ENCODE results near the gene PTGER2. TPM values are rescaled to one million over a fixed set of nuclear protein-coding genes. Genes with fewer than 3 reads are reported as not detected.
A peak's percentile ranks its signal among the peaks of the same experiment; 100 is the strongest.

Gene PTGER2
- total and polyA plus RNA-seq, 4 donors: 2.0 to 20.6 (median 6.8) TPM

GRCh38 chr14:52354242-52354641 is 40.1 kb downstream of the PTGER2 start:
- no peak overlapping the region for H3K27ac ChIP-seq (ENCODE audit: low read depth in 1 of 2, low read length in 1 of 2)

DNA sequence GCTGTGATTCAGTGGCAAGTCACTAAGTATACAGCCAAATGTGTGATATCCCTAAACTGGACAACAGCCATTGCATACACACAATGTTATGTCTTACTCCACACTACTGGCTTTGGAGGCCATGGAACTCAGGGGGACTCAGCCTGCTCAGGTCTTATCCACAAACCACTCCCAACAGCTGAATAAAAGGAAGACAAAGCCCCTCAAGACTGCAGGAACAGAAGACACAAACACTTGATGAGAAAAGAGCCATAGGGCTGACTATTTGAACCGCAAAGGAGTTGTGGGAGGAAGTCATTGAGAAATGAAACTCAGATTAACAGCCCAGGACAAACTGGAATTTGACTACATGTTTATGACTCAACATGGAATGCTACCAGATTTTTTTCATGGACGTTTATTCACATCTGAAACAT is 40.9 kb downstream of the PTGER2 start:
- peaks cover 3 to 43% (median 6%) of the 10 kb centered on the region in 5 donors for H3K4me1 ChIP-seq (ENCODE audit: control insufficient read depth in 5 of 5, insufficient read depth in 5 of 5, low read length in 5 of 5)
- H3K36me3 ChIP-seq (ENCODE audit: control insufficient read depth in 4 of 4, insufficient read depth in 4 of 4, low read length in 4 of 4): no peaks in the 10 kb centered on the region
- 4 to 11% methylated on average over 2 of the region's 2 CpGs for WGBS, 2 donors
- DNase-seq (peak in 2 of 3 donors; percentile 66 to 77), ATAC-seq (ENCODE audit: insufficient read depth, low FRiP score) (peak; percentile 38)
- H3K4me3 ChIP-seq: no peak overlapping the region
- no peak overlapping the region for H3K9ac ChIP-seq (ENCODE audit: insufficient read depth in 1 of 2, low read length in 2 of 2)
- no peak for TF ChIP-seq CTCF (IDR thresholded peaks at IDR 0.05; ENCODE audit: control extremely low read depth, extremely low read depth)
- no peaks in the 10 kb centered on the region for H3K27me3 ChIP-seq (ENCODE audit: control insufficient read depth in 3 of 3, insufficient read depth in 3 of 3, low read length in 2 of 3)
- H3K9me3 ChIP-seq (ENCODE audit: control insufficient read depth in 4 of 4, insufficient read depth in 3 of 4, low read length in 3 of 4): no peaks in the 10 kb centered on the region
- H3K27ac ChIP-seq (ENCODE audit: low read depth in 1 of 2, low read length in 1 of 2): peak overlapping the region in 1 of 2 donors; percentile 34

More at GRCh38 chr14:52354242-52354641, 40.1 kb downstream of the PTGER2 start:
- H3K9me3 ChIP-seq (ENCODE audit: control insufficient read depth in 4 of 4, insufficient read depth in 3 of 4, low read length in 3 of 4): peaks cover 0 to 2% (median 0%) of the 10 kb centered on the region in 4 donors
- H3K4me1 ChIP-seq (ENCODE audit: control insufficient read depth in 5 of 5, insufficient read depth in 5 of 5, low read length in 5 of 5): peaks cover 3 to 49% (median 6%) of the 10 kb centered on the region in 5 donors
- TF ChIP-seq CTCF (IDR thresholded peaks at IDR 0.05; ENCODE audit: control extremely low read depth, extremely low read depth): no peak
- no peak overlapping the region for H3K9ac ChIP-seq (ENCODE audit: insufficient read depth in 1 of 2, low read length in 2 of 2)
- H3K36me3 ChIP-seq (ENCODE audit: control insufficient read depth in 4 of 4, insufficient read depth in 4 of 4, low read length in 4 of 4): no peaks in the 10 kb centered on the region
- no peak for ATAC-seq (ENCODE audit: insufficient read depth, low FRiP score)
- no peak for DNase-seq
- no peaks in the 10 kb centered on the region for H3K27me3 ChIP-seq (ENCODE audit: control insufficient read depth in 3 of 3, insufficient read depth in 3 of 3, low read length in 2 of 3)
- H3K4me3 ChIP-seq: no peak overlapping the region

DNA sequence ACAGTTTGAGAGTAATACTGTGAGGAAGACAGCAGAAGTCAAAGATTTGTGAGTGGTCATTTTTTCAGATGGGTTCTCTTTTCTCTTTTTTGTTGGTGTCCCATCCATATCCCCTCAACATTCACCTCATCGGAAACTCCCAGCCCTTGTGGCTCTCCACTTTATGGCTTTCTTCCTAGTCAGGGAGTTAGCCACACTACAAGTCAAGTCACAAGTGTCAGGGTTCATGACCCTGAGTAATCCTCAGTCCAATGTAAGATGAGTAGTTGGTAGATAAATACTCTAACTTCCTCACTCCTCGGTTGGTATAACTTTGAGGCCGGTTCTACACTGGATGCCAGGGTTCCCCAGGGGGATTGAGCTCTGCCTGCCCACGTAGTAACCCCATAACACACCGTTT is 41.4 kb downstream of the PTGER2 start:
- 47 to 79% methylated on average over 5 of the region's 5 CpGs for WGBS, 2 donors
- ATAC-seq (ENCODE audit: insufficient read depth, low FRiP score): no peak
- Histone ChIP-seq H3K9me3 (ENCODE audit: control insufficient read depth in 4 of 4, insufficient read depth in 3 of 4, low read length in 3 of 4) (no peaks in the 10 kb centered on the region), H3K4me3 (no peak overlapping the region), H3K27ac (ENCODE audit: low read depth in 1 of 2, low read length in 1 of 2) (no peak overlapping the region), H3K4me1 (ENCODE audit: control insufficient read depth in 5 of 5, insufficient read depth in 5 of 5, low read length in 5 of 5) (peaks cover 3 to 42% (median 9%) of the 10 kb centered on the region in 5 donors), H3K9ac (ENCODE audit: insufficient read depth in 1 of 2, low read length in 2 of 2) (no peak overlapping the region), H3K27me3 (ENCODE audit: control insufficient read depth in 3 of 3, insufficient read depth in 3 of 3, low read length in 2 of 3) (no peaks in the 10 kb centered on the region), H3K36me3 (ENCODE audit: control insufficient read depth in 4 of 4, insufficient read depth in 4 of 4, low read length in 4 of 4) (no peaks in the 10 kb centered on the region)
- TF ChIP-seq CTCF (IDR thresholded peaks at IDR 0.05; ENCODE audit: control extremely low read depth, extremely low read depth): no peak
- no peak for DNase-seq

DNA sequence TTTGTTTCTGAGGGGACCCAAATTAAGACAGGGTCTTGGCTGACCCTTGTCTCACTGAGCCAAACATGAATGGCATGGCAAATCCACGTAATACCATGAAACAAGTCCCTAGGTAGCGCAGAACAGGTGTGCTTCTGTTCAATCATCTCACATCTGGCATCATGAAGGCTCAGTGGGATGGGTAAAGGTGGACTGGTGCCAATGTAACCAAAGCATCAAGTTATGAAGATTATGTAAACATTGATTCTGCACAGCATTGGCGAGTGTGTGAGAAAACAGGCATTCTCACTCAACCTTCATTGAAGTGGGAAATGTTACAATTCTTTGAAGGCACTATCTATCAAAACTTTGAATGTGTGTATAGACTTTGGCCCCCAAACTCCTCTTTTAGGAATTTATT is 41.9 kb downstream of the PTGER2 start:
- TF ChIP-seq CTCF (IDR thresholded peaks at IDR 0.05; ENCODE audit: control extremely low read depth, extremely low read depth): no peak
- Histone ChIP-seq H3K36me3 (ENCODE audit: control insufficient read depth in 4 of 4, insufficient read depth in 4 of 4, low read length in 4 of 4) (no peaks in the 10 kb centered on the region), H3K4me3 (no peak overlapping the region), H3K4me1 (ENCODE audit: control insufficient read depth in 5 of 5, insufficient read depth in 5 of 5, low read length in 5 of 5) (peaks cover 3 to 42% (median 12%) of the 10 kb centered on the region in 5 donors), H3K9me3 (ENCODE audit: control insufficient read depth in 4 of 4, insufficient read depth in 3 of 4, low read length in 3 of 4) (no peaks in the 10 kb centered on the region), H3K27ac (ENCODE audit: low read depth in 1 of 2, low read length in 1 of 2) (no peak overlapping the region), H3K27me3 (ENCODE audit: control insufficient read depth in 3 of 3, insufficient read depth in 3 of 3, low read length in 2 of 3) (no peaks in the 10 kb centered on the region), H3K9ac (ENCODE audit: insufficient read depth in 1 of 2, low read length in 2 of 2) (no peak overlapping the region)
- DNase-seq: no peak
- 78 to 91% methylated on average over 3 of the region's 3 CpGs for WGBS, 2 donors
- no peak for ATAC-seq (ENCODE audit: insufficient read depth, low FRiP score)

Data from lung (tissue), 12 donors.